ENCODE results near the gene ZBTB43. TPM values are rescaled to one million over a fixed set of nuclear protein-coding genes. Genes with fewer than 3 reads are reported as not detected.

Gene ZBTB43
- total and polyA plus RNA-seq, 2 of the 4 experiments (the other 2 are of a cell fraction) = 4.5 to 15.1 TPM

GRCh38 chr9:126852086-126852688 lies 47.3 kb downstream of the ZBTB43 start:
- H4K91ac ChIP-seq (ENCODE audit: insufficient read depth, low read depth, low read length) = no peak overlapping the region
- TF ChIP-seq BHLHE40 (IDR thresholded peaks at IDR 0.05; ENCODE audit: low read depth, low read length) = no peak
- TF ChIP-seq POLR2A (IDR thresholded peaks at IDR 0.05; ENCODE audit: low read depth, low read length) = no peak
- no peak for TF ChIP-seq MAZ (IDR thresholded peaks at IDR 0.05; ENCODE audit: borderline replicate concordance, low read depth, low read length)
- TF ChIP-seq MAFK (IDR thresholded peaks at IDR 0.05; ENCODE audit: low read depth, low read length) = no peak
- no peak for TF ChIP-seq CHD1 (IDR thresholded peaks at IDR 0.05; ENCODE audit: low read depth, low read length)
- TF ChIP-seq CEBPB (IDR thresholded peaks at IDR 0.05; ENCODE audit: low read depth, low read length) = no peak
- no peak for TF ChIP-seq RFX5 (IDR thresholded peaks at IDR 0.05; ENCODE audit: low read depth, low read length)
- no peak for TF ChIP-seq RAD21 (IDR thresholded peaks at IDR 0.05; ENCODE audit: low read length)
- no peak for TF ChIP-seq SMC3 (IDR thresholded peaks at IDR 0.05; ENCODE audit: low read depth, low read length)
- TF ChIP-seq, protein P1, sequence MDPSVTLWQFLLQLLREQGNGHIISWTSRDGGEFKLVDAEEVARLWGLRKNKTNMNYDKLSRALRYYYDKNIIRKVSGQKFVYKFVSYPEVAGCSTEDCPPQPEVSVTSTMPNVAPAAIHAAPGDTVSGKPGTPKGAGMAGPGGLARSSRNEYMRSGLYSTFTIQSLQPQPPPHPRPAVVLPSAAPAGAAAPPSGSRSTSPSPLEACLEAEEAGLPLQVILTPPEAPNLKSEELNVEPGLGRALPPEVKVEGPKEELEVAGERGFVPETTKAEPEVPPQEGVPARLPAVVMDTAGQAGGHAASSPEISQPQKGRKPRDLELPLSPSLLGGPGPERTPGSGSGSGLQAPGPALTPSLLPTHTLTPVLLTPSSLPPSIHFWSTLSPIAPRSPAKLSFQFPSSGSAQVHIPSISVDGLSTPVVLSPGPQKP (IDR thresholded peaks at IDR 0.05; ENCODE audit: borderline replicate concordance, low read depth, low read length) = no peak
- no peak for TF ChIP-seq CTCF (conservative IDR thresholded peaks at IDR 0.05; ENCODE audit: low read depth, low read length)
- H3K56ac ChIP-seq (ENCODE audit: extremely low read depth, insufficient read depth, low read length) = no peak overlapping the region
- H2AK5ac ChIP-seq (ENCODE audit: low read depth, low read length) = no peak overlapping the region
- no peak overlapping the region for H4K5ac ChIP-seq (ENCODE audit: low read depth, low read length)
- no peaks in the 10 kb centered on the region for H4K20me1 ChIP-seq (ENCODE audit: insufficient read depth, low read length)
- no peaks in the 10 kb centered on the region for H3K9me1 ChIP-seq (ENCODE audit: insufficient read depth, low read length)
- no peak overlapping the region for H3K4ac ChIP-seq (ENCODE audit: low read depth, low read length)
- ATAC-seq (ENCODE audit: low read depth) (no peak; the same call in 1 of the 2 replicates), DNase-seq (no peak)
- H3K27ac ChIP-seq (ENCODE audit: insufficient read depth, low read length) = no peak overlapping the region
- H3K9ac ChIP-seq (ENCODE audit: low read depth, low read length) = no peak overlapping the region
- no peak overlapping the region for H3K23ac ChIP-seq (ENCODE audit: low read depth, low read length)
- H3K79me1 ChIP-seq (ENCODE audit: low read depth in 1 of 2, low read length in 2 of 2) = no peaks in the 10 kb centered on the region
- H2AFZ ChIP-seq (replicated peaks; ENCODE audit: low read length, poor library complexity) = no peak overlapping the region
- peaks cover 41% of the 10 kb centered on the region for H3K27me3 ChIP-seq (ENCODE audit: control insufficient read depth, insufficient read depth, low read length)
- H3K4me2 ChIP-seq (ENCODE audit: low read depth, low read length) = no peak overlapping the region
- no peak overlapping the region for H3K18ac ChIP-seq (ENCODE audit: low read depth, low read length)
- no peak overlapping the region for H2BK120ac ChIP-seq (ENCODE audit: low read depth, low read length)
- H2BK5ac ChIP-seq (ENCODE audit: low read depth, low read length, poor library complexity, severe bottlenecking) = no peak overlapping the region
- ChIA-PET CTCF (interaction anchor here (1.1 kb wide), 1 partner anchor 8 kb away, joined by 3 read pairs; no protein-coding TSS in a partner anchor), POLR2A (ENCODE audit: unreplicated experiment) (no interaction called here)
- H4K8ac ChIP-seq (ENCODE audit: low read depth in 2 of 2, low read length in 2 of 2) = no peak overlapping the region
- in situ Hi-C loops (cut with MboI; ENCODE audit: low sequenced_read_pairs) (no loop called here), dilution Hi-C loops (cut with HindIII; ENCODE audit: low sequenced_read_pairs, unreplicated experiment) (no loop called here), intact Hi-C loops (cut with micrococcal nuclease) (no loop called here)
- WGBS, 2 experiments (ENCODE audit: extremely low coverage in 2 of 2, insufficient read length in 1 of 2) = no CpG with 5 or more reads among the region's 3 CpGs
- no peak overlapping the region for H2AK9ac ChIP-seq (replicated peaks; ENCODE audit: low read depth, low read length, poor library complexity)
- H3K14ac ChIP-seq (replicated peaks; ENCODE audit: low read depth, low read length) = no peak overlapping the region
- no peak overlapping the region for H3K4me3 ChIP-seq (ENCODE audit: insufficient read depth, low read depth, low read length)
- no peaks in the 10 kb centered on the region for H3K4me1 ChIP-seq (ENCODE audit: control insufficient read depth, insufficient read depth, low read length)
- H3K9me3 ChIP-seq (ENCODE audit: control insufficient read depth, insufficient read depth, low read length) = no peaks in the 10 kb centered on the region
- H2BK15ac ChIP-seq (ENCODE audit: low read depth, low read length) = no peak overlapping the region
- H3K36me3 ChIP-seq (ENCODE audit: control insufficient read depth, insufficient read depth, low read length) = no peaks in the 10 kb centered on the region
- no peak overlapping the region for H2BK20ac ChIP-seq (ENCODE audit: low read depth, low read length)
- no TSS peak for BruUV-seq (replicated peaks)

Measured in IMR-90 (cell line).